Kidney (tissue), 14 donors: ENCODE results near the gene PRKN. TPM values are rescaled to one million over a fixed set of nuclear protein-coding genes. Genes with fewer than 3 reads are reported as not detected.

Source experiments
- DNase-seq, 5 donors: peaks; one replicate each; pipeline ENCODE4 v3.0.0-alpha.2; 2013 to 2020
- FAIRE-seq: peaks from 2 replicates; lab custom pipeline; 2012; peaks lifted over from hg19 to GRCh38; lab: Jason Lieb, UNC
- H3K27ac ChIP-seq, 2 donors: one replicate each; pipeline ENCODE4 v1.7.0; 2013; ENCODE audit warnings: low read depth in 2 of 2, low read length in 2 of 2, inconsistent platforms in 1 of 2
- H3K27me3 ChIP-seq: one replicate; pipeline ENCODE4 v1.7.1; 2013; ENCODE audit warnings: low read length, inconsistent platforms; ENCODE audit not compliant: control insufficient read depth, insufficient read depth
- H3K36me3 ChIP-seq, 3 donors: one replicate each; pipeline versions ENCODE4 v1.7.0 to v1.7.1; 2013; ENCODE audit warnings: low read length in 3 of 3, control low read depth in 1 of 3, inconsistent platforms in 1 of 3; ENCODE audit not compliant: insufficient read depth in 3 of 3, control insufficient read depth in 2 of 3
- H3K4me1 ChIP-seq, 3 donors: one replicate each; pipeline versions ENCODE4 v1.7.0 to v1.7.1; 2013; ENCODE audit warnings: low read length in 3 of 3, inconsistent platforms in 1 of 3, low read depth in 1 of 3; ENCODE audit not compliant: control insufficient read depth in 2 of 3, insufficient read depth in 2 of 3
- H3K4me3 ChIP-seq, 3 donors: one replicate each; pipeline versions ENCODE4 v1.7.0 to v1.8.1; 2013; ENCODE audit warnings: low read length in 3 of 3, control low read depth in 1 of 3, inconsistent platforms in 1 of 3
- H3K9ac ChIP-seq, 3 donors: one replicate each; pipeline versions ENCODE4 v1.7.0 to v1.7.1; 2013; ENCODE audit warnings: low read length in 3 of 3, control low read depth in 1 of 3, inconsistent platforms in 1 of 3
- H3K9me3 ChIP-seq, 3 donors: one replicate each; pipeline versions ENCODE4 v1.7.0 to v1.7.1; 2013; ENCODE audit warnings: low read length in 3 of 3, control low read depth in 1 of 3, inconsistent platforms in 1 of 3; ENCODE audit not compliant: control insufficient read depth in 2 of 3, insufficient read depth in 1 of 3
- CTCF ChIP-seq: IDR thresholded peaks from 3 replicates; pipeline ENCODE4 v1.5.1; 2012; ENCODE audit warnings: mild to moderate bottlenecking, moderate library complexity, borderline replicate concordance; ENCODE audit not compliant: insufficient read depth; ENCODE audit errors: extremely low read depth
- intact Hi-C: fragments of 100-400 bp; cut with DNase I; formaldehyde crosslinking; loops from one replicate; pipeline ENCODE4 v1.11.1; 2022
- polyA plus RNA-seq: library from polyadenylated mRNA; stranded (reverse); fragments of 350-450 nt; fragmentation: Illumina TruSeq; extraction: RNeasy Lipid Tissue Mini Kit (QIAGEN cat#74804); gene quantifications from one replicate; pipeline ENCODE4 v1.2.3, GENCODE V29; 2014; ENCODE audit warnings: low read depth, low replicate concordance; ENCODE audit not compliant: insufficient read depth
- total RNA-seq: library from RNA; stranded (reverse); fragmentation: NEBNext Ultra II Directional; extraction: Animal tissue kit (Norgen Biotek cat#: 25700); gene quantifications from one replicate; pipeline ENCODE4 v1.2.1, GENCODE V29; 2021
- donor health status: control.
- donor health status: control.
- donor health status: control.
- donor health status: control.
- donor health status: control.
- donor health status: DM: yes; HTN: yes; CAD: no.
- donor health status: Normal renal cell carcinoma (clear cell type).

PRKN gene
- total and polyA plus RNA-seq, 2 donors from 2014 or later, result 8.6 to 10.4 TPM

- no peak overlapping the region for H3K27ac ChIP-seq
- H3K4me1 ChIP-seq, result no peaks in the 10 kb centered on the region
- H3K4me3 ChIP-seq, result no peak overlapping the region
- no peaks in the 10 kb centered on the region for H3K27me3 ChIP-seq
- no peak overlapping the region for H3K9ac ChIP-seq
- no peak for TF ChIP-seq CTCF
- no peak for DNase-seq
- intact Hi-C loops, result no loop called here
- H3K9me3 ChIP-seq, result no peaks in the 10 kb centered on the region
- FAIRE-seq, result no peak
- no peaks in the 10 kb centered on the region for H3K36me3 ChIP-seq
Measured at GRCh38 chr6:161971043-161971442, 756.5 kb downstream of the PRKN start.

- Histone ChIP-seq H3K36me3 (no peaks in the 10 kb centered on the region), H3K9me3 (no peaks in the 10 kb centered on the region), H3K4me3 (no peak overlapping the region), H3K9ac (no peak overlapping the region), H3K27ac (no peak overlapping the region), H3K27me3 (no peaks in the 10 kb centered on the region), H3K4me1 (no peaks in the 10 kb centered on the region)
- DNase-seq (no peak), FAIRE-seq (no peak)
- no peak for TF ChIP-seq CTCF
- intact Hi-C loops, result no loop called here
Measured at GRCh38 chr6:161963634-161964234, 763.8 kb downstream of the PRKN start.

- H3K4me1 ChIP-seq, result no peaks in the 10 kb centered on the region
Measured at GRCh38 chr6:161963181-161963580, 764.4 kb downstream of the PRKN start.

More at GRCh38 chr6:161963181-161963580, 764.4 kb downstream of the PRKN start:
- Histone ChIP-seq H3K27ac (no peak overlapping the region), H3K36me3 (no peaks in the 10 kb centered on the region), H3K9me3 (no peaks in the 10 kb centered on the region), H3K9ac (no peak overlapping the region), H3K4me3 (no peak overlapping the region), H3K27me3 (no peaks in the 10 kb centered on the region)
- no peak for DNase-seq
- FAIRE-seq, result no peak
- TF ChIP-seq CTCF, result no peak
- intact Hi-C loops, result no loop called here
